ENCODE data around the gene TPO.
"Not testable (repeated sequence)": the region's sequence is repeated elsewhere in the genome, so short reads cannot be mapped to it uniquely, and the experiment has no call there.

TPO gene

DNA sequence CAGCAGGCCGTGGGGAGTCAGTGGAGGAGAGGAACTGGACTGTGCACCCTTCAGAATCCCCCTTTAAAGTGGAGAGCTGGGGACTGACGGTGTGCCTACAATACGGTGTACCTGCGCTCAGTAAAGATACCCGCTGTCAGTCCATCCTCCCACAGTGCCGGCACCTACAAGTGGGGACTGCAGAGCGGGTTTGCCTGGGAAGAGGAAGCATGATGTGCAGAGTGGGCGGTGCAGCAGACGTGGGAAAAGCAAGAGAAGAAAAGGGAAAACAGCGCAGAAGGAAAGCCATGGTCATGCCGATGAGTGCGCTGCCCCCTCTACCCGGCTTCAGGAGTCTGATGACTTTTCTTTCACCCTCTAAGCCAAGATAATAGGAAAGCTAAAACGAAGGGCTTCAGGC lies 148.0 kb downstream of the TPO start:
- intact Hi-C loops (cut with DNase I; ENCODE audit: low total_unique reads) = no loop called here
- Histone ChIP-seq H3K9me3 (no peaks in the 10 kb centered on the region), H3K36me3 (no peaks in the 10 kb centered on the region), H3K4me3 (no peak overlapping the region), H3K4me1 (peaks cover 0 to 7% (median 5%) of the 10 kb centered on the region in 4 donors), H3K27me3 (no peaks in the 10 kb centered on the region), H3K27ac (no peak overlapping the region)
- TF ChIP-seq, protein P1, sequence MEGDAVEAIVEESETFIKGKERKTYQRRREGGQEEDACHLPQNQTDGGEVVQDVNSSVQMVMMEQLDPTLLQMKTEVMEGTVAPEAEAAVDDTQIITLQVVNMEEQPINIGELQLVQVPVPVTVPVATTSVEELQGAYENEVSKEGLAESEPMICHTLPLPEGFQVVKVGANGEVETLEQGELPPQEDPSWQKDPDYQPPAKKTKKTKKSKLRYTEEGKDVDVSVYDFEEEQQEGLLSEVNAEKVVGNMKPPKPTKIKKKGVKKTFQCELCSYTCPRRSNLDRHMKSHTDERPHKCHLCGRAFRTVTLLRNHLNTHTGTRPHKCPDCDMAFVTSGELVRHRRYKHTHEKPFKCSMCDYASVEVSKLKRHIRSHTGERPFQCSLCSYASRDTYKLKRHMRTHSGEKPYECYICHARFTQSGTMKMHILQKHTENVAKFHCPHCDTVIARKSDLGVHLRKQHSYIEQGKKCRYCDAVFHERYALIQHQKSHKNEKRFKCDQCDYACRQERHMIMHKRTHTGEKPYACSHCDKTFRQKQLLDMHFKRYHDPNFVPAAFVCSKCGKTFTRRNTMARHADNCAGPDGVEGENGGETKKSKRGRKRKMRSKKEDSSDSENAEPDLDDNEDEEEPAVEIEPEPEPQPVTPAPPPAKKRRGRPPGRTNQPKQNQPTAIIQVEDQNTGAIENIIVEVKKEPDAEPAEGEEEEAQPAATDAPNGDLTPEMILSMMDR (IDR thresholded peaks at IDR 0.05) = no peak
- DNase-seq = no peak

DNA sequence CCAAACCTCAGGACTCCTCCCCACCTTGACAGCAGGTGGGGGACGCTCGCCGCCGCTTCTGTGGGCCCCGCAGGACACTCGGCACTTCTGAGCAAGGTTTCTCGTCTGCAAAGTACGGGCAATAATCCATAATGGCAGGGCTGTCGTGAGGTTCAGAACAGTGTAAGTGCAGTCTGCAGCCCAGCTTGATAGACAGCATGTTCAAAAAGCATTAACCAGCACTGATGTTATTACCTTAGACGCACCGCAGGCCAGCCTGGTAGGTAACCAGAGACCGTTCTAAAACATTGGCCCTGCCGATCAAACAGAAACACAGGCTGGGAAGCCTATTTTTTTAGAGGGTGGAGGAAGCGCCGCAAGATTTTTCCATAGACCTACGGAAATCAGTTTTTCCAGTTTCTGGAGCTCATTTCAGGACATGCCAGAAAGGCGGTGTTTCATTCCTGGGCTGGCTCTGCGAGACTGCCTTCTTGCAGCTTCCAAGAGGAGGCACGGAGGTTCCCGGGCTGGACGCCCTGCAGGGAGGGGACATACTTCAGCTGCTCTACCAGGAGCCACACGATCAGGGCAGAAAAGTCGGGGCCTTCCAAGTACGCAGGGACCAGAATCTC lies 148.7 kb downstream of the TPO start:
- Histone ChIP-seq H3K27ac (no peak overlapping the region), H3K27me3 (no peaks in the 10 kb centered on the region), H3K9me3 (no peaks in the 10 kb centered on the region), H3K4me3 (no peak overlapping the region), H3K36me3 (no peaks in the 10 kb centered on the region), H3K4me1 (peaks cover 0 to 7% (median 5%) of the 10 kb centered on the region in 4 donors)
- no peak for DNase-seq
- intact Hi-C loops (cut with DNase I; ENCODE audit: low total_unique reads) = no loop called here
- TF ChIP-seq, protein P1 (IDR thresholded peaks at IDR 0.05) = no peak

GRCh38 chr2:1563084-1563857 lies 150.0 kb downstream of the TPO start:
- peaks cover 0 to 7% (median 5%) of the 10 kb centered on the region in 4 donors for H3K4me1 ChIP-seq
- H3K4me3 ChIP-seq = no peak overlapping the region
- TF ChIP-seq, protein P1 (IDR thresholded peaks at IDR 0.05) = no peak
- no peak for DNase-seq
- intact Hi-C loops (cut with DNase I; ENCODE audit: low total_unique reads) = no loop called here
- no peaks in the 10 kb centered on the region for H3K9me3 ChIP-seq
- no peak overlapping the region for H3K27ac ChIP-seq
- no peaks in the 10 kb centered on the region for H3K27me3 ChIP-seq
- no peaks in the 10 kb centered on the region for H3K36me3 ChIP-seq

- DNase-seq = no peak
- Histone ChIP-seq H3K4me3 (no peak overlapping the region), H3K36me3 (no peaks in the 10 kb centered on the region), H3K9me3 (no peaks in the 10 kb centered on the region), H3K4me1 (peaks cover 0 to 7% (median 5%) of the 10 kb centered on the region in 4 donors), H3K27ac (no peak overlapping the region), H3K27me3 (no peaks in the 10 kb centered on the region)
- TF ChIP-seq, protein P1 (IDR thresholded peaks at IDR 0.05) = no peak
- intact Hi-C loops (cut with DNase I; ENCODE audit: low total_unique reads) = no loop called here
These were observed 151.0 kb downstream of the TPO start for GRCh38 chr2:1563943-1564891.

- H3K9me3 ChIP-seq = no peaks in the 10 kb centered on the region
- TF ChIP-seq, protein P1 (IDR thresholded peaks at IDR 0.05) = no peak
- no peak overlapping the region for H3K27ac ChIP-seq
- H3K4me1 ChIP-seq = no peaks in the 10 kb centered on the region
- intact Hi-C loops (cut with DNase I; ENCODE audit: low total_unique reads) = no loop called here
- H3K36me3 ChIP-seq = no peaks in the 10 kb centered on the region
- no peak for DNase-seq
- peaks cover 0 to 13% of the 10 kb centered on the region in 2 donors for H3K27me3 ChIP-seq
- no peak overlapping the region for H3K4me3 ChIP-seq
These were observed 154.5 kb downstream of the TPO start for GRCh38 chr2:1567556-1568344.

DNA sequence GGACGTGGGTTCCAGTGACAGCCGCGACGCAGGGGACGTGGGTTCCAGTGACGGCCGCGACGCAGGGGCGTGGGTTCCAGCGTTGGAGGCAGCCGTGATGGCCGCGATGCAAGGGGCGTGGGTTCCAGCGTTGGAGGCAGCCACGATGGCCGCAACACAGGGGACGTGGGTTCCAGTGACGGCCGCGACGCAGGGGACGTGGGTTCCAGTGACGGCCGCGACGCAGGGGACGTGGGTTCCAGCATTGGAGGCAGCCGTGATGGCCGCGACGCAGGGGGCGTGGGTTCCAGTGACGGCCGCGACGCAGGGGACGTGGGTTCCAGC lies 155.0 kb downstream of the TPO start:
- intact Hi-C loops (cut with DNase I; ENCODE audit: low total_unique reads); H3K4me3 ChIP-seq; H3K9me3 ChIP-seq; H3K27ac ChIP-seq; H3K36me3 ChIP-seq; H3K4me1 ChIP-seq; DNase-seq: not testable (repeated sequence)
- H3K27me3 ChIP-seq = peaks cover 0 to 13% of the 10 kb centered on the region in 2 donors
